Immature natural killer cell (primary cell): Measurements from ENCODE around the gene ZDHHC13. TPM values are rescaled to one million over a fixed set of nuclear protein-coding genes. Genes with fewer than 3 reads are reported as not detected.

Experiments used
- DNase-seq, 3 donors: peaks; one replicate each; pipeline ENCODE4 v3.0.0; 2022; ENCODE audit warnings: mixed read lengths in 1 of 3
- H3K27ac Mint-ChIP-seq, 6 donors: one replicate each; pipeline ENCODE4 v1.8.0; 2020; ENCODE audit warnings: mixed read lengths in 6 of 6, mild to moderate bottlenecking in 5 of 6, inconsistent platforms in 4 of 6, moderate library complexity in 3 of 6
- H3K27me3 Mint-ChIP-seq, 3 donors: one replicate each; pipeline ENCODE4 v1.8.0; 2020 to 2021; ENCODE audit warnings: low read depth in 3 of 3, mild to moderate bottlenecking in 3 of 3, mixed read lengths in 3 of 3, moderate library complexity in 3 of 3, inconsistent platforms in 1 of 3
- H3K36me3 Mint-ChIP-seq, 3 donors: one replicate each; pipeline ENCODE4 v1.8.0; 2020; ENCODE audit warnings: mixed read lengths in 3 of 3, inconsistent platforms in 2 of 3, mild to moderate bottlenecking in 2 of 3
- H3K4me1 Mint-ChIP-seq, 2 donors: one replicate each; pipeline ENCODE4 v1.8.0; 2020; ENCODE audit warnings: inconsistent platforms in 2 of 2, mild to moderate bottlenecking in 2 of 2, mixed read lengths in 2 of 2, moderate library complexity in 1 of 2
- H3K4me3 Mint-ChIP-seq, 5 donors: one replicate each; pipeline ENCODE4 v1.8.0; 2020; ENCODE audit warnings: mild to moderate bottlenecking in 5 of 5, mixed read lengths in 5 of 5, inconsistent platforms in 3 of 5, moderate library complexity in 3 of 5
- H3K9me3 Mint-ChIP-seq, 6 donors: one replicate each; pipeline ENCODE4 v1.8.0; 2020; ENCODE audit warnings: mild to moderate bottlenecking in 6 of 6, mixed read lengths in 6 of 6, inconsistent platforms in 4 of 6, moderate library complexity in 3 of 6
- polyA plus RNA-seq, 3 donors: library from polyadenylated mRNA; unstranded; fragments of 300-500 nt; fragmentation: Illumina TruSeq; gene quantifications; one replicate each; pipeline ENCODE4 v1.2.3, GENCODE V29; 2021

The ZDHHC13 gene
- polyA plus RNA-seq, 3 donors from 2014 or later, result 10.2 to 20.4 (median 13.6) TPM

DNA sequence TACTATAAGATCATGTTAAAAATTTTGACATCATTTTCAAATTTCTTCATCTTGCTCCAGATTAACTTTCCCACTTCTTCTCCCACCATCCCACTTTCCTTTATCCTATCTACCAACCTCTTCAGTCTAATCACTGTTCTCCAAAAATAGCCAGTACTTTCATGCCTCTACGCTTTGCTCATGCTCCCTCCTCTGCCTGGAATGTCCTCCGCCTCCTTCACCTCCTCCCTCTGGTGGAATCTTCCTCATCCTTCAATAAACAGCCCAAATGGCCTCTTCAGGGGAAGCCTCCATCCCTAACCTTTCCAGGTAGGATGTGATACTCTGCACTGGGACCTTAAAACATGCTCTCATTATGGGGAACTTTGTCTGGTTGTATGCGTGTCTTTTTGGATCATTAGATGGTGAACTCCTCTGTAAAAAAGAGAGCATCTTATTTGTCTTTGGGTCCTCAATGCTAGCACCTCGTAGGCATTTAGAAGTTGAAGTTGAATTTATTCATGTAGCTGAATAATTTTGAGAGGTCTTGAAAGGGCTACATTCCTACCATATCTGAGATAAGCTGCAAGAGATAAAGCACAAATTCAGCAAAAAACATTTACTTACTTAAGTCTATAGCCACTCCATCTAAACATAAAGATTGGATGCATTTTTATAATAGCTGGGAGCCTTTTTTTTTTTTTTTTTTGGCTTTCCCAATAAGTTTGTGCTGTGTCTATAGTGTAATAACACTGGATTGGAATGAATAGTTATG, 92.8 kb downstream of the ZDHHC13 start:
- no peaks in the 10 kb centered on the region for H3K4me1 Mint-ChIP-seq
- DNase-seq, result no peak
- H3K9me3 Mint-ChIP-seq, result no peaks in the 10 kb centered on the region
- peaks cover 5 to 9% (median 7%) of the 10 kb centered on the region in 3 donors for H3K27me3 Mint-ChIP-seq
- peak overlapping the region in 1 of 6 donors; percentile 0 for H3K27ac Mint-ChIP-seq
- H3K36me3 Mint-ChIP-seq, result no peaks in the 10 kb centered on the region
- H3K4me3 Mint-ChIP-seq, result no peak overlapping the region

GRCh38 chr11:19216021-19216420, 99.1 kb downstream of the ZDHHC13 start:
- no peak overlapping the region for H3K27ac Mint-ChIP-seq
- H3K4me1 Mint-ChIP-seq, result no peaks in the 10 kb centered on the region
- DNase-seq, result no peak
- H3K27me3 Mint-ChIP-seq, result peaks cover 5 to 14% (median 13%) of the 10 kb centered on the region in 3 donors
- no peaks in the 10 kb centered on the region for H3K9me3 Mint-ChIP-seq
- no peak overlapping the region for H3K4me3 Mint-ChIP-seq
- H3K36me3 Mint-ChIP-seq, result no peaks in the 10 kb centered on the region

- H3K4me3 Mint-ChIP-seq, result no peak overlapping the region
- H3K4me1 Mint-ChIP-seq, result no peaks in the 10 kb centered on the region
- no peaks in the 10 kb centered on the region for H3K36me3 Mint-ChIP-seq
- H3K27me3 Mint-ChIP-seq, result peaks cover 5 to 14% (median 13%) of the 10 kb centered on the region in 3 donors
- no peak overlapping the region for H3K27ac Mint-ChIP-seq
- H3K9me3 Mint-ChIP-seq, result no peaks in the 10 kb centered on the region
- no peak for DNase-seq
Measured at GRCh38 chr11:19216709-19217374, 99.9 kb downstream of the ZDHHC13 start.

GRCh38 chr11:19218216-19218615, 101.2 kb downstream of the ZDHHC13 start:
- no peak overlapping the region for H3K4me3 Mint-ChIP-seq
- no peak overlapping the region for H3K27ac Mint-ChIP-seq
- DNase-seq, result no peak
- no peaks in the 10 kb centered on the region for H3K4me1 Mint-ChIP-seq
- peaks cover 4 to 13% (median 11%) of the 10 kb centered on the region in 3 donors for H3K27me3 Mint-ChIP-seq
- H3K9me3 Mint-ChIP-seq, result no peaks in the 10 kb centered on the region
- peaks cover 0 to 3% (median 0%) of the 10 kb centered on the region in 3 donors for H3K36me3 Mint-ChIP-seq

- Mint-ChIP-seq H3K4me1 (no peaks in the 10 kb centered on the region), H3K27ac (no peak overlapping the region), H3K27me3 (peaks cover 3 to 13% (median 8%) of the 10 kb centered on the region in 3 donors), H3K36me3 (peaks cover 0 to 3% (median 0%) of the 10 kb centered on the region in 3 donors), H3K4me3 (no peak overlapping the region), H3K9me3 (no peaks in the 10 kb centered on the region)
- DNase-seq, result no peak
Measured at GRCh38 chr11:19218786-19219460, 102.0 kb downstream of the ZDHHC13 start.

GRCh38 chr11:19220903-19221724, 104.1 kb downstream of the ZDHHC13 start:
- no peak overlapping the region for H3K4me3 Mint-ChIP-seq
- no peaks in the 10 kb centered on the region for H3K4me1 Mint-ChIP-seq
- no peak overlapping the region for H3K27ac Mint-ChIP-seq
- no peak for DNase-seq
- no peaks in the 10 kb centered on the region for H3K9me3 Mint-ChIP-seq
- H3K27me3 Mint-ChIP-seq, result peaks cover 0 to 7% (median 2%) of the 10 kb centered on the region in 3 donors
- H3K36me3 Mint-ChIP-seq, result peaks cover 0 to 7% (median 7%) of the 10 kb centered on the region in 3 donors

GRCh38 chr11:19225123-19225522, 108.2 kb downstream of the ZDHHC13 start:
- Mint-ChIP-seq H3K27me3 (peaks cover 0 to 2% (median 0%) of the 10 kb centered on the region in 3 donors), H3K36me3 (peaks cover 0 to 7% (median 7%) of the 10 kb centered on the region in 3 donors), H3K4me1 (no peaks in the 10 kb centered on the region), H3K4me3 (no peak overlapping the region), H3K27ac (no peak overlapping the region), H3K9me3 (no peaks in the 10 kb centered on the region)
- no peak for DNase-seq

GRCh38 chr11:19225581-19225980, 108.6 kb downstream of the ZDHHC13 start:
- no peak for DNase-seq
- Mint-ChIP-seq H3K4me1 (no peaks in the 10 kb centered on the region), H3K9me3 (no peaks in the 10 kb centered on the region), H3K27ac (no peak overlapping the region), H3K36me3 (peaks cover 0 to 7% (median 7%) of the 10 kb centered on the region in 3 donors), H3K27me3 (peaks cover 0 to 2% (median 0%) of the 10 kb centered on the region in 3 donors), H3K4me3 (no peak overlapping the region)

Other genes starting within 250 kb of the ZDHHC13 start
- not detected for gene MRGPRX1, start 177.8 kb upstream of the ZDHHC13 start, polyA plus RNA-seq
- under 1 TPM in 1 of 3 donors, not detected in 2; 0.40 TPM for gene MRGPRX2, start 56.5 kb upstream of the ZDHHC13 start, polyA plus RNA-seq
- not detected for gene CSRP3, start 84.8 kb downstream of the ZDHHC13 start, polyA plus RNA-seq
- gene E2F8, start 123.8 kb downstream of the ZDHHC13 start, polyA plus RNA-seq, result under 1 TPM in 1 of 3 donors, not detected in 2; 0.17 TPM